Ecto neural progenitor cell (in vitro differentiated cells): ENCODE data around the gene TAF3.

Experiments used
- DNase-seq: peaks from one replicate; pipeline ENCODE4 v3.0.0-alpha.2; 2018; ENCODE audit warnings: low spot score

Gene TAF3

DNA sequence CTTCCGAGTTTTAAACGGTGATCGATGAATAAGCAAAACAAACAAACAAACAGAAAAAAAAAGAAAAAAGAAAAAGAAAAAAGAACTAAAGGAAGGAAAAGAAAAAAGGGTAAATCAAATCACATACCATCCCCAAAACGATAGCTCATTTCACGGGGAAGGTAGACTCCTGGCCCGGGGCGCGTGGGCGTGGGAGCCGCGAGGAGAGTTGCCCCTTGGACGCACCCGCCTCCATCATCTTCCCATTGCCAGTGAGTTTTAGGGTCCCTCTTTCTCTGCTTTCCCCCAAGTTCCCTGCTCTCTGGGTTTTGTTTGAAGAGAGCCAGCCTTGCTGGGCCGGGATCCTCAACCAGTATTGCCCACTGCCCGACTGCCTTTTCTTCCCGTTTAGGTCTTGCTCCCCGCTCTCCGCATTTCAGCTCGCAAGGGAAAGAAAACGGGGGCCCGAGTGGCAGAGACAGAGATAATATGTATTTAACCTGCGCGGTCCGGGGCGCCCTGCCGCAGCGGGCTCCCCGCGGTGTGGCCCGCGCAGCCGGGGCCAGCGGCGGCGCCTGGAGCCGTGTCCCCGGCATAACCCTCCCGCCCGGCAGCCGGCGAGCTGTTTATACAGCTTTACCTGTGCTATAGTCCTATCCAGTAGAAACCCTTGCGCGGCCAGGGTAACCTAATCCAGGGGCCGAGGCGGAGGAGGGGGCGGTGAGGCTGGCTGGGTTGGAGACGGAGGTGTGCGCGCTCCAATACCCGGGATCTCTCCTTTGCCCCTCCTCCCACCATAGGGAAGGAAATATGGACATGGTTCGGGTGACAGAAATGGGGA lies 230.9 kb downstream of the TAF3 start:
- peak; percentile 58 for DNase-seq

DNA sequence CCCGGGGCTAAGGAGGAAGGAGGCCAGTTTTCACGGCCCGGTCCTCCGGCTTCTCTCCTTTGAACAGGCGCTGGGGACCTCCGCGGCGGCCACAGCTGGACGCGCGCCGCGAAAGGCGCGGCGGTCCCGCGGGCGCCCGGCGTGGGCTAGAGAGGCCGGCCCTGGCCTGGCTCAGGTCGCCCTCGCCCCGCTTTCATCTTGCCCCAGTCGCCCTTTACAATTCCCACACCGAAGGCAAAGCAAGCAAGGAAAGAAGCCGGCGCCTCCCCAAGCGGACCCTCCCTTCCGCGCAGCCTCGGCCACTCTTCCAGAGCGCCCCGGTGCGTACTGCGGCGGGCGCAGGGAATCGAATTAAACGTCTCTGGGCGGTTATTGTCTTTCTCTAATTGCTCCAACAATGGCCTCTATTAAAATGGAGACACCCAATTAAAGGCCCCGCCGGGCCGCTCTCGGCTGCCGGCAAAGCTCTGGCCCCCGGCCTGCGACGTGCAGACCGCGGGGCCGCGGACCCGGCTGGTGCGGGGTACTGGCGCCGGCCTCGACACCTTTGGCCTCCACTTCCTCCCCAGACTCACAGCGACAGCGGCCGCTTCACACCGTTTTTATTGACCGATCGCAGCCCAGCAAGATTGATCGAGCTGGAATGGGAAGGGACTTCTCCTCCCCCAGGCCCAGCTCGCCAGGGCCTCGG lies 231.7 kb downstream of the TAF3 start:
- DNase-seq = peak; percentile 67

DNA sequence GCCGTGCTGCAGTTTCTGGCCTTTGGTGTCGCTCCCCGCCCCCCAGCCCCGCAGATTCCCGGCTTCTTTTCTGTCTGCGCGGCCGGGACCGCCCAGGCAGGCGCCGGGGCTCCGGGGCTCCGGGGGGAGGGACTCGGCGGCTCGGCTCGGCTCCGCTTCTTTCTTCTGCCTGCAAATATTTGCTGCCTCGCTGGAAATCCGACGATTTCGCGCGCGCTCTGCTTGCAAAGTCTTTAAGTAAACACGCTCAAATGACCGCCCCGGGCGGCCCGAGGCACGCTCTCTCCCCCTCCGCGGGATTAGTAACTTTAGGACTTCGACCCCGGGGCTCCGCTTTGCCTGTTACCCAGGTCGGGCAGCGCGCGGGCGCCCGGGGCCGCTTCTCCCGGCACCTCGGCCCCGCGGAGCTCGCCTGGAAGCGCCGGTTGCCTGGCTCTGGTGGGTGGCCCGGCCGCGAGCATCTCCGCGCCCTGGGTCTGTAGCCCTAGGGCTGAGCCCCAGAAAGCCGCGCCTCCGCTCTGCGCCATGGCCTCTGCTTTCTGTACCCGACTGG lies 232.3 kb downstream of the TAF3 start:
- DNase-seq = peak; percentile 84

DNA sequence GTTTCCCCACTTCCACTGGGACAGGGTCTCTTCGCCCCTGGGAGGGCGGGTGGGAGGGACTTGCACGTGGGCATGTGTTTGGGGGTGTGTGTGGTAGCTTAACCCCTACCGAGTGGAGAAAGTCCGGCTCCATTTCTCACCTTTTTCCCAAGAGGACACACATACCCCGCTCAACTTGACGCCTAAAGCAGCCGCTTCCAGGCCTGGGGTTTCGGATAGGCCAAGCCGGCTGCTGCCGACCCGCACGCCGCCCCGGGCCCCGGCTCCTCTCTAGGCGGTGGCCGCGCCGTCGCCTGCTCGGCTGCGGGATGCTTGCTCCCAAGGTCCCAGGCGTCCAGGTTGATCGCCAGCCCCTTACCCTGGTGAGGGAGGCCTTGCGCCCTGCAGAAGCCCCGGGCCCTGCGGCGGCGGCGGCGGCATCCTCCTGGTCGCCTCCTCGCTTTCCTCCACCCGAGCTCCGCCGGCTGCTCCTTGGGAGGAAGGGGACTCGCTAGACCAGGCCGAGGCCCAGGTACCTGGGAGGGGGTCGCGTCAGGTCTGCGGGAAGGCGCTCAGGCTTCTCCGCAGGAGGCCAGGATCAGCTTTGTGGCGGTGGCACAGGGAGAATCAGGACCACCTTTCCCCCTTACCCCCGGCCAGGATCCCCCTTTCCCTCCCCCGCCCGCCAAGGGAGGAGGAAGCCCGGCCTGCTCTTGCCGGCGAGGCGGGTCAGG lies 233.0 kb downstream of the TAF3 start:
- DNase-seq = peak; percentile 71

DNA sequence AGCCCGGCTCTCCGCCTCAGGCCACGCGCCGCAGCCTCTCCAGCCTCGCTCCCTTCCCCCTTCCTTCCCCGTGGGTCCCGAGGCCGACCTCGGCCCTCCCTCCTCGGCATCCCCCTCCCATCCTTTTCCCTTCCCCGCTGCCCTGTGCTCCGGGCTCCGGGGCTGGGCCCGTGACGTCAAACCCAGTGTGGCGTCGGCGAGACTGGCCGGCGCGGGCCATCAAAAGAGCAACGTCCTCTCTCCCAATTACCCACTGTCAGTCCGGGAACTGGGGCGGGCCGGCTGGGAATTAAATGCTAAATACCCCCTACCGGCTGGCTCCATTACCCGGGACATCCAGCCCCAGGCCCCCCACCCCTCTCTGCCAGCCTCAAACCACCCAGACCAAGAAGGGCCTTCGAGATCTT lies 233.5 kb downstream of the TAF3 start:
- peak; percentile 84 for DNase-seq

DNA sequence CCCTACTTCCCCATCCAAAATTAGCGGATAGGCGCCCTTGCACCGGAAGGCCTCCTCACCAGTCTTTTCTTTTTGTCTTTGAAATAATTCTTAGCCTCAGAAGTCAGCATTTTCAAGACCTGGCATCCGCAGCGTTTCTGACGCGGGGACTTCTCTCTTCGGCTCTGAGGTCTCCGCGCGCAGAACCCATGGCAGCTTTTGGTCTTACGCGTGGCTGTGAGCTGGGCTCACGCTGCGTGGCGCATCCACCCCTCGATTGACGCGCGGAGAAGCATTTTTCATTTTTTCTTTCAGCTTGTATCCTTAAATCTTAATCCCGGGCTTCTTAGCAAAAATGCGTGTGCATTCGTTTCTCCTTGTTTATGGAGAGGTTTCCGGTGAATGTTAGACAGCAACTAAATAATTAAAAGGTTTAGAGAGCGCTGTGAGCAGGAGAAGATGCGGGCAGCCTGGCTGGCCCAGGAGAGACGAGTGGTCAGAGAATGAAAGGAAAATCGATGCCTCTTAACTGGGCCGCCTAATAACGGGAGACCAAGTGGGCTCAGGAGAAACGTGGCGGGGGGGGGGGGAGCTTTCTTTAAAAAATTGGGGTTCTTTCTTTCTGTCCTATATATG lies 234.1 kb downstream of the TAF3 start:
- no peak for DNase-seq

DNA sequence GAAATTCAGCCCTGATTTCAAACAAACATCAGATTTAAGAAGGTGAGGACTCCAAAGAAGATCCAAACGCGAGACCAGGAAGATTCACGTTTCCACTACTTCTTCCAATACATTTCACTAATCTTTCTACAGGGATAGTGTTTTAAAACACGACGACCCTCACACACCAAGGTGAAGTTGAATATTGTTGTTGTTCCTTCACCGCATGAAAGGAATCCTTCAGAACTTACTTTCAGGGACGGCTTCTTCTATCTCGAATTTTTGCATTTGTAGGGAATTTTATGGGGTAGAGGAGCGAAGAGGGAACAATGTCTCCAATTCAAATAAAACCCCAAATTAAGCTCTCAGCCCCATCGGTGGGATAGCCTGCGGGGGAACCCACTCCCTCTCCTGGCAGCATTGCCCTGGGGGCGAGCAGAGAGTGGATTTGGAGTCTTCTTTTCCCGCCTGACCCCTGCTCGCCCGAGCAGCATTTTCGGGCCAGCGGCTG lies 234.7 kb downstream of the TAF3 start:
- no peak for DNase-seq

DNA sequence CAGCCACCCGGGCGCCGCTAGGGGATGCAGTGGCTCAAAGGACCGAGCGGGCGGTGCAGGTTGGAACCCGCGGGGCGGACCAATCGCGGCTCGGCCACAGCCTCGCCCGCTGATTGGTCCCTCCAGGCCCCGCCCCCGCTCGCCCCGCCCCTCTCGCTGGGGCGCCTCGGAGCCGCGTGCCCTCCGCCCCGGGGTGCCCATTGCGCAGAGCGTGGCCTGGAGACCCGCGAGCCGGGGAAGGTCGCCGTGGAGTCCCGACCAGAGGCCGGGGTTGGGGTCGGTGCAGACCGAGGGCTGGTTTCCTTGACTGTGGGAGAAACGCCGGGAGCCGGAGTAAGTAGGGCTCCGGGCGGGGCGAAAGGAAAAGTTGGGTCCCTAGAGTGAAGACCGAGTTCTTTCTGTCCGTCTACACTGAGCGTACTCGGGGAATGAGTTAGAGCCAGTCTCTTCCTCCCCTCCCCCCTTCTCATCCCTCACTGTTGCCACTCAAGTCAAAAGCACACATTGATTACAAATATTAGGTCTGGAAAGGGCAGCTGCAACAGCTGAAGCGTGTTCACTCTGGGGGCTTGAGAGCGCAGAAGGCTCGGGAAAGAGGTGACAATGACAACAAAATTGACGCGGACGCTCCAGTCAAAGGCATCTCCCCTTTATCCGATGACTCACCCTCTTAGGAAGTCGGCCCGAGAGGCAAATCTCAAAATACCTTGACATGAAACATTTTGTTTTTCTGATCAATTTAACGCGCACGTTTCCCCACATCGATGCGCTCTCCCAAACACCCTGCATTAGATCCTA lies 235.3 kb downstream of the TAF3 start:
- DNase-seq = peak; percentile 94

DNA sequence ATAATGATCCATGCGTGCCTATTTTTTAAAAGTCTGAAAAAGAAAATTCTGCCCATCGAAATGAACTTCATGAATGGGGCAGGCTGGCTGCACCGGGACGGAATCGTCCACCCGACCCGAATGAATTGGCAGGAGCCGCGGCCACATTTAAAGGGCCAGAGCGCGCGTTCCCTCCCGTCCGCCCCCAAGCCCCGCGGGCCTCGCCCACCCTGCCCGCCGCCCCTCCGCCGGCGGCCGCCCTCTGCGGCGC lies 235.9 kb downstream of the TAF3 start:
- DNase-seq = no peak

DNA sequence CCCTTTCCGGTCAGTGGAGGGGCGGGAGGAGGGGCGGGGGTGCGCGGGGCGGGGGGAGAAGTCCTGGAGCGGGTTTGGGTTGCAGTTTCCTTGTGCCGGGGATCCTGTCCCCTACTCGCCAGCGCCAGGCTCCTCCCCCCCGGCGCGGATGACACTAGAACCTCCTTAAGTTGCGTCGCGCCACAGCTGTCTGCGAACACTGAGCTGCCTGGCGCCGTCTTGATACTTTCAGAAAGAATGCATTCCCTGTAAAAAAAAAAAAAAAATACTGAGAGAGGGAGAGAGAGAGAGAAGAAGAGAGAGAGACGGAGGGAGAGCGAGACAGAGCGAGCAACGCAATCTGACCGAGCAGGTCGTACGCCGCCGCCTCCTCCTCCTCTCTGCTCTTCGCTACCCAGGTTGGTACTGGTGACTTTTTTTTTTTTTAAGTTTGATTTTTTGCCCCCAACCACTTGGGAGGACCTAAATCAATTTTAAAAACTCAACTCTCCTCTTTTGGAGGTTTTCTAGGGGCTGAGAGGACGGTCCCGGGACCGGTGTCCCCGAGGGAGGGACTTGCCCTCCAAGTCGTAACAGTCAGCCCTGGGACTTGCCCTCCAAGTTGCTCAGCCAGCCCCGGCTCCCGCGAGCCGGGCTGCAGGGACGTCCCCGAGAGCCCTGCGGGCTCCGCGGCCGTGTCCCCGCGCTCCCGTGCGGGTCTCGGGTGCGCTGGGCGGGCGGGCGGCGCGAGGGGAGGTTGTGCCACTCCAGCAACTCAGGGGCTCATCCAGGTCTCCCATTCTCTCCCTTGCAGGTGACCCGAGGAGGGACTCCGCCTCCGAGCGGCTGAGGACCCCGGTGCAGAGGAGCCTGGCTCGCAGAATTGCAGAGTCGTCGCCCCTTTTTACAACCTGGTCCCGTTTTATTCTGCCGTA lies 236.4 kb downstream of the TAF3 start, which contains the start of gene GATA3:
GATA3 (plus strand) TSS at position 195 of the 914 bp plus-strand sequence. CDS start 968 bp downstream, outside the sequence.
- DNase-seq = peak; percentile 80

DNA sequence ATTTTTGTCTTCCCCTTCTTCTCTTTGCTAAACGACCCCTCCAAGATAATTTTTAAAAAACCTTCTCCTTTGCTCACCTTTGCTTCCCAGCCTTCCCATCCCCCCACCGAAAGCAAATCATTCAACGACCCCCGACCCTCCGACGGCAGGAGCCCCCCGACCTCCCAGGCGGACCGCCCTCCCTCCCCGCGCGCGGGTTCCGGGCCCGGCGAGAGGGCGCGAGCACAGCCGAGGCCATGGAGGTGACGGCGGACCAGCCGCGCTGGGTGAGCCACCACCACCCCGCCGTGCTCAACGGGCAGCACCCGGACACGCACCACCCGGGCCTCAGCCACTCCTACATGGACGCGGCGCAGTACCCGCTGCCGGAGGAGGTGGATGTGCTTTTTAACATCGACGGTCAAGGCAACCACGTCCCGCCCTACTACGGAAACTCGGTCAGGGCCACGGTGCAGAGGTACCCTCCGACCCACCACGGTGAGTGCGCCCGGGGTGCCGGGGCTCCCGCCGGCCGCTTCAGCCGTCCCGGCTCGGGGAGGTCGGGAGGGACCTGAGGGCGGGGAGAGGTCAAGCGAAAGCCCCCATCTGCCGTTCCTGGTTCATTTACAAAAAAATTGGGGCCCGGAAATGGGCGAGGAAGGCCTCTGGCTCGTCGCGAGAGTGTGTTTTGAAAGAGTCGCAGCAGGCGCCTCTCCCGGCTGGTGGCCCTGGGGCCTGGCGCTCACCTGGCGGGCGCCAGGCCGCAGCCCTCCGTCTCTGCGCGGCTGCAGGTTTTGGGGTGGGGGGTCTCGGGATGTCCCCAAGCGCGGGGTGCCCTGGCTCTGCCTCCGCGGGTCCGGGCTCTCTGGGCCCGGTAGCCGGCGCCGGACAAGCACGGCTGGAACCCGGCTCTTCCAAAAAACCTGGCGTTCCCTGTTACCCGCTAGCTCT lies 237.4 kb downstream of the TAF3 start:
- DNase-seq = peak; percentile 50

DNA sequence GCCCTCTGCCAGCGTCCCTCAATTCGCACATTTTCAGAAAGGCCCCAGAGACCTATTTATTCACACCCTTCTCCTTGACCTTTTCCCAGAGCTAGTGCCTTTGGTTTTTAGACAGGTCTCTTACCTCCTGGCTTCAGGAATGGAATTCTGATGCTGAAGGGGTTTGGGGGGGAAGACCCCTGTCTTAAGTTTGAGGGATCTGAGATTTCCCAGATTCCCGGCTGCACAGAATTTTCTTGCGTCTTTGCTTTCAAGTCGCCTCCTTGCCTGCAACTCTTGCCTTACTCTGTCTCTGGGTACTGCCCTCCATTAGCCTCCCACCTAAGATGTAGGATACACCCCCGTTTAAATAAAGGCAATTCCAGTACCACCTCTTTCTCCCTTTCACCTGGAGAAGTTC lies 238.1 kb downstream of the TAF3 start:
- DNase-seq = no peak

DNA sequence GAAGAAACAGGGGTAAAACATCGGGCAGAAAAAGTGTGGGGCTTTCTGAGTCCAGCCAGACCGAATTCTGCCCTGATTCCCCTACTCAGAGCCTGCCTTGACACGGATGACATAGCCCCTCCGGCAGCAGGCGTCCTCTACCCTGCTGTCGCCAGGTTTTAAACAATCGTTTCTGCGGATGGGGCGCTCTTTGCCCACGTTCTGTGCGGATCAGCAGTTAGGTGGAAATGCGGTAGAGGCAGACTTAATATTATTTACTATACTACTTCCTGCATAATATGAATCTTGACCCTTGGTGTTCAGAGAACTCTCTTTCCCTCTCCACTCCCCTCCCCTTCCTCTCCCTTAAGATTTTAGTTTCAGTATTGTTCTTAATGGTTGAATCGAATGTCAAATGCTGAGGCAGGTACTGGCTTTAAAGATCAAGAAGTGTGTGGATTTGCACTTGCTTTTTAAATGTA lies 238.6 kb downstream of the TAF3 start:
- DNase-seq = no peak

DNA sequence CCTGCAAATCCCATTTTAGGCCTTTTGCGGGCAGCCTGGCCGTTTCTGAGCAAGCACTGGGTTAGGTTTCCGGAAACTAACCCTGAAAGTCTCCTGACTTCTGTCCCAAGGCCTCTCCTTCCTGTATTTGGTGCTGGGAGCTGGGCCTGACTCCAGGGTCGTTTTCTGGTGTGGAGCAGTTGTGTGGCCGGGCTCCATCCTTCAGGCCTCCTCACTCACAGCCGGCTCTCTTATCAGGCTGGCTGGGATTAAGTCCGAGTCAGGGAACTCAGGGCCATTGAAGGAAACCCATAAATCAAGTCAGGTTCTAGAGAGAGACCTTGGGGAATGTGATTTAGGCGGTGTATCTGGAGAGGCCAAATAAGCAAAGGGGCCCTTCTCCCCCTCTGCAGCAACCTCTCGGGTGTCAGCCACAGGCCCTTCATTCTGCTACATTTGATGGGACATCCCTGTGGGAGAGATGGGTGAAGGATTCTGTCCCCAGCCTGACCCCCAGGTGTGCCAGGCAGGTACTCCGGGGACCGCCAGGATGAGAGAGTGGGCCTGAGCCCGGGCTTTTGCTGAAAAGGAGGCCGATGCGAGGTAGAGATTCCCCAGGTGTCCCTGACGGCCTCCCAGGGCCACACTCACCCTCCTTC lies 239.4 kb downstream of the TAF3 start:
- no peak for DNase-seq

DNA sequence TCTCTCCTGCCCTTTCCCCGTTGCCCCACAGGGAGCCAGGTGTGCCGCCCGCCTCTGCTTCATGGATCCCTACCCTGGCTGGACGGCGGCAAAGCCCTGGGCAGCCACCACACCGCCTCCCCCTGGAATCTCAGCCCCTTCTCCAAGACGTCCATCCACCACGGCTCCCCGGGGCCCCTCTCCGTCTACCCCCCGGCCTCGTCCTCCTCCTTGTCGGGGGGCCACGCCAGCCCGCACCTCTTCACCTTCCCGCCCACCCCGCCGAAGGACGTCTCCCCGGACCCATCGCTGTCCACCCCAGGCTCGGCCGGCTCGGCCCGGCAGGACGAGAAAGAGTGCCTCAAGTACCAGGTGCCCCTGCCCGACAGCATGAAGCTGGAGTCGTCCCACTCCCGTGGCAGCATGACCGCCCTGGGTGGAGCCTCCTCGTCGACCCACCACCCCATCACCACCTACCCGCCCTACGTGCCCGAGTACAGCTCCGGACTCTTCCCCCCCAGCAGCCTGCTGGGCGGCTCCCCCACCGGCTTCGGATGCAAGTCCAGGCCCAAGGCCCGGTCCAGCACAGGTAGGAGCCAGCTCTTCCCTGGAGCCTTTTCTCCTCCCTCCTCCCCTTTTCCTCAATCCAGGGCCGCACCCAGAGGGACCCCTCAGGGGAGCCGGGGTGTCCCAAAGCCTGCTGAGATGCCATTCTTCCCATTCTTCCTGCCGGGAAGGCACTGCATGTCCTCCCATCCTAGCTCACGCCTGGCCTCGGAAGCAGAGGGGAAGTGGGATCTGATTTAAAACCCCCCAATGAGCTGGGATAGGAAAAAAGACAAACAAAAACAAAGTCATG lies 240.2 kb downstream of the TAF3 start:
- DNase-seq = peak; percentile 50

DNA sequence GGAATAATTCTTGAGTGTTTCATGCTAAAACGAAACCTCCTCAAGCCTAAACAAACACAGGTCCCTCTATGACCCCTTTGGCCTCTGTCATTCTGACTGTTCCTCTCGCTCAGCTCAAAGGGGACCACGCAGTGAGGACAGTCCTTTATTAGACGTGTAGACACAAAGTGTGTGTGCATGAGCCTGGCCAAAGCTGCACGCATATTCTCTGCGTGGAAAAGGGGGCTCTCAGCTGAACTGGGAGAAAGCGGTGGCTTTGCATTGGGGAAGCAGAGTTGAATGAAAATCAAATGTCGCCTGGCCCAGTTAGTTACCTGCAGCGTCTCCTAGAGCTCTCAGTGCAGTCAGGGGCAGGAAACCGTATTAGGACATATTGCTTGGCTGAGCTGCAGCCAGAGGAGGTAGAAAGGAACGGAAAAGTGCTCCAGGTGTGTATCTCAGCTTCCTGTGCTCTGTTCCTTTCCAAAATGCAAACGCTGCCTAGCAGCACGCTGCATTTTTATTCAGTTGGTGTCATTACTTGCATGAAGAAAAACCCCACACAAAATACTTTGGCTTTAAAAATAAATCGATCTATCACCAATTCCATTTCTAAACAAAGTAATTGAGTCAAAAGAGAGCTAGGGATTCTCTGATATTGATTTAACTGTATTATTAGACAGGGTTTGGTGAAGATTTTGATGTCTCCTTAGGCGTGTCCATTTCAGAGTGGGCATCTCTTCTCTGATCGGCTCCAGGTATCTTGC lies 241.1 kb downstream of the TAF3 start:
- DNase-seq = no peak
